ENCODE results near the gene CHN2.

GRCh38 chr7:29326864-29327263 lies 132.3 kb downstream of the CHN2 start:
- TF ChIP-seq EP300 (IDR thresholded peaks at IDR 0.05) (no peak), CTCF (IDR thresholded peaks at IDR 0.05) (no peak), POLR2AphosphoS5 (IDR thresholded peaks at IDR 0.05) (no peak), POLR2A (IDR thresholded peaks at IDR 0.05) (no peak)

Measured in upper lobe of left lung (tissue), 4 donors.